Mesenchymal stem cell (in vitro differentiated cells and primary cell): Measurements from ENCODE around the gene APLF.
A peak's percentile ranks its signal among the peaks of the same experiment; 100 is the strongest.
"Not testable (repeated sequence)": the region's sequence is repeated elsewhere in the genome, so short reads cannot be mapped to it uniquely, and the experiment has no call there.

ENCODE experiments used
- DNase-seq: peaks from one replicate; pipeline ENCODE4 v3.0.0-alpha.2; 2013
- H2AFZ ChIP-seq: one replicate; pipeline ENCODE4 v1.6.1; 2013; ENCODE audit warnings: low read depth, mild to moderate bottlenecking, control low read depth, inconsistent platforms, low read length, moderate library complexity
- H2AK5ac ChIP-seq: 2 replicates; pipeline ENCODE4 v1.6.1; 2013; ENCODE audit warnings: low read length, moderate library complexity, mild to moderate bottlenecking, inconsistent platforms; ENCODE audit not compliant: severe bottlenecking
- H2BK120ac ChIP-seq: one replicate; pipeline ENCODE4 v1.6.1; 2013; ENCODE audit warnings: low read depth, mild to moderate bottlenecking, inconsistent platforms, low read length, moderate library complexity
- H2BK12ac ChIP-seq, 2 experiments: one replicate each; pipeline ENCODE4 v1.6.1; 2013; ENCODE audit warnings: inconsistent platforms in 2 of 2, low read length in 2 of 2, mild to moderate bottlenecking in 2 of 2, moderate library complexity in 2 of 2, control low read depth in 1 of 2
- H2BK15ac ChIP-seq: one replicate; pipeline ENCODE4 v1.6.1; 2013; ENCODE audit warnings: mild to moderate bottlenecking, low read depth, inconsistent platforms; ENCODE audit not compliant: poor library complexity, severe bottlenecking
- H2BK5ac ChIP-seq: 2 replicates; pipeline ENCODE4 v1.6.1; 2013; ENCODE audit warnings: low read depth, mild to moderate bottlenecking, low read length, control low read depth, inconsistent platforms; ENCODE audit not compliant: poor library complexity, severe bottlenecking
- H3K14ac ChIP-seq, 2 experiments: one replicate each; pipeline ENCODE4 v1.6.1; 2013; ENCODE audit warnings: inconsistent platforms in 2 of 2, low read length in 2 of 2, control low read depth in 1 of 2, mild to moderate bottlenecking in 1 of 2, moderate library complexity in 1 of 2
- H3K18ac ChIP-seq, 2 experiments: one replicate each; pipeline ENCODE4 v1.6.1; 2013; ENCODE audit warnings: inconsistent platforms in 2 of 2, low read length in 2 of 2, control low read depth in 1 of 2, low read depth in 1 of 2, mild to moderate bottlenecking in 1 of 2
- H3K23ac ChIP-seq, 2 experiments: one replicate each; pipeline ENCODE4 v1.6.1; 2013; ENCODE audit warnings: inconsistent platforms in 2 of 2, low read length in 2 of 2, mild to moderate bottlenecking in 2 of 2, moderate library complexity in 2 of 2, control low read depth in 1 of 2
- H3K27ac ChIP-seq: 2 replicates; pipeline ENCODE4 v1.5.1; 2013; ENCODE audit warnings: mild to moderate bottlenecking, moderate library complexity, low read length, control low read depth, inconsistent platforms; ENCODE audit not compliant: poor library complexity, severe bottlenecking
- H3K27me3 ChIP-seq, 2 experiments: 2 replicates each; pipeline versions ENCODE4 v1.6.1 to v1.7.0; 2013; ENCODE audit warnings: low read length in 2 of 2, mild to moderate bottlenecking in 2 of 2, moderate library complexity in 2 of 2, control low read depth in 1 of 2, inconsistent platforms in 1 of 2; ENCODE audit not compliant: control insufficient read depth in 1 of 2, insufficient read depth in 1 of 2
- H3K36me3 ChIP-seq, 2 experiments: 2 replicates each; pipeline versions ENCODE4 v1.6.1 to v1.7.0; 2013; ENCODE audit warnings: low read length in 2 of 2, control low read depth in 1 of 2, inconsistent platforms in 1 of 2, low read depth in 1 of 2, mild to moderate bottlenecking in 1 of 2; ENCODE audit not compliant: insufficient read depth in 2 of 2, control insufficient read depth in 1 of 2
- H3K4ac ChIP-seq, 2 experiments: one replicate each; pipeline ENCODE4 v1.6.1; 2013; ENCODE audit warnings: inconsistent platforms in 2 of 2, low read length in 2 of 2, mild to moderate bottlenecking in 2 of 2, moderate library complexity in 2 of 2, control low read depth in 1 of 2, low read depth in 1 of 2
- H3K4me1 ChIP-seq: 2 replicates; pipeline ENCODE4 v1.6.1; 2013; ENCODE audit warnings: low read depth, low read length, control low read depth; ENCODE audit not compliant: control insufficient read depth, insufficient read depth
- H3K4me2 ChIP-seq: 2 replicates; pipeline ENCODE4 v1.6.1; 2013; ENCODE audit warnings: low read length, mild to moderate bottlenecking, inconsistent platforms; ENCODE audit not compliant: poor library complexity, severe bottlenecking
- H3K4me3 ChIP-seq, 2 experiments: 2 replicates each; pipeline versions ENCODE4 v1.5.1 to v1.7.0; 2013; ENCODE audit warnings: low read length in 2 of 2, mild to moderate bottlenecking in 2 of 2, control low read depth in 1 of 2, low read depth in 1 of 2; ENCODE audit not compliant: insufficient read depth in 1 of 2
- H3K79me1 ChIP-seq: replicated peaks from 2 replicates; pipeline ENCODE4 v1.6.1; 2013; ENCODE audit warnings: mild to moderate bottlenecking, control low read depth, low read length, inconsistent platforms; ENCODE audit not compliant: poor library complexity, severe bottlenecking
- H3K9ac ChIP-seq: 2 replicates; pipeline ENCODE4 v1.7.0; 2013; ENCODE audit warnings: mild to moderate bottlenecking, low read length, moderate library complexity
- H3K9me3 ChIP-seq: 2 replicates; pipeline ENCODE4 v1.7.0; 2013; ENCODE audit warnings: mild to moderate bottlenecking, low read length; ENCODE audit not compliant: control insufficient read depth
- H4K8ac ChIP-seq: one replicate; pipeline ENCODE4 v1.6.1; 2013; ENCODE audit warnings: inconsistent platforms, mild to moderate bottlenecking, low read length, moderate library complexity
- H4K91ac ChIP-seq: one replicate; pipeline ENCODE4 v1.6.1; 2013; ENCODE audit warnings: mild to moderate bottlenecking, low read length, inconsistent platforms
- WGBS: methylation state at CpG from one replicate; pipeline ENCODE4 v1.1.7; 2013; ENCODE audit warnings: mixed read lengths; 5-methylcytosine and 5-hydroxymethylcytosine counted together

The APLF gene

GRCh38 chr2:68553098-68553497, 85.7 kb downstream of the APLF start:
- Histone ChIP-seq H4K91ac (no peak overlapping the region), H3K79me1 (no peaks in the 10 kb centered on the region), H2AK5ac (no peak overlapping the region), H3K18ac (no peak overlapping the region), H3K9ac (no peak overlapping the region), H3K4me1 (no peaks in the 10 kb centered on the region), H2BK15ac (no peak overlapping the region), H3K36me3 (no peaks in the 10 kb centered on the region), H4K8ac (no peak overlapping the region), H3K27ac (no peak overlapping the region), H2AFZ (no peak overlapping the region), H3K9me3 (no peaks in the 10 kb centered on the region), H2BK5ac (no peak overlapping the region), H2BK120ac (no peak overlapping the region), H2BK12ac (no peak overlapping the region), H3K14ac (no peak overlapping the region), H3K4me3 (no peak overlapping the region), H3K4me2 (no peak overlapping the region), H3K27me3 (no peaks in the 10 kb centered on the region), H3K23ac (no peak overlapping the region), H3K4ac (no peak overlapping the region)
- DNase-seq = no peak
- WGBS = no CpG with 5 or more reads among the region's 1 CpG

- not testable (repeated sequence) for H3K9ac ChIP-seq, H2BK12ac ChIP-seq, H3K4me3 ChIP-seq, H2BK120ac ChIP-seq, H4K91ac ChIP-seq, H3K4ac ChIP-seq, H3K79me1 ChIP-seq, H3K14ac ChIP-seq, H3K36me3 ChIP-seq, H3K4me2 ChIP-seq, H4K8ac ChIP-seq, H2BK15ac ChIP-seq, H2BK5ac ChIP-seq, H3K27me3 ChIP-seq, H3K18ac ChIP-seq, H3K27ac ChIP-seq, H2AK5ac ChIP-seq, H3K4me1 ChIP-seq, H3K9me3 ChIP-seq, H3K23ac ChIP-seq, DNase-seq, H2AFZ ChIP-seq
- 98% methylated on average over 4 of the region's 5 CpGs for WGBS
These were observed 88.2 kb downstream of the APLF start for GRCh38 chr2:68555425-68556206.

- Histone ChIP-seq H2BK120ac (no peak overlapping the region), H3K14ac (no peak overlapping the region), H2AK5ac (no peak overlapping the region), H2BK15ac (no peak overlapping the region), H2BK5ac (no peak overlapping the region), H2BK12ac (no peak overlapping the region), H3K4ac (no peak overlapping the region), H3K9ac (no peak overlapping the region), H3K18ac (no peak overlapping the region), H4K8ac (no peak overlapping the region), H3K23ac (no peak overlapping the region), H3K9me3 (no peaks in the 10 kb centered on the region), H3K36me3 (no peaks in the 10 kb centered on the region), H3K4me3 (no peak overlapping the region), H3K27ac (no peak overlapping the region), H3K27me3 (no peaks in the 10 kb centered on the region), H4K91ac (no peak overlapping the region), H3K79me1 (no peaks in the 10 kb centered on the region), H3K4me2 (no peak overlapping the region), H2AFZ (no peak overlapping the region), H3K4me1 (no peaks in the 10 kb centered on the region)
- DNase-seq = peak; percentile 52
These were observed 89.0 kb downstream of the APLF start for GRCh38 chr2:68556381-68556780.

- H3K4me2 ChIP-seq = no peak overlapping the region
- H2BK15ac ChIP-seq = no peak overlapping the region
- H3K9ac ChIP-seq = no peak overlapping the region
- no peak overlapping the region for H3K27ac ChIP-seq
- no peaks in the 10 kb centered on the region for H3K9me3 ChIP-seq
- no peak overlapping the region for H2BK5ac ChIP-seq
- no peak overlapping the region for H2BK12ac ChIP-seq
- H3K14ac ChIP-seq = no peak overlapping the region
- WGBS = no CpG with 5 or more reads among the region's 4 CpGs
- H2AFZ ChIP-seq = no peak overlapping the region
- H2BK120ac ChIP-seq = no peak overlapping the region
- H3K23ac ChIP-seq = no peak overlapping the region
- H2AK5ac ChIP-seq = no peak overlapping the region
- no peak for DNase-seq
- H4K8ac ChIP-seq = no peak overlapping the region
- no peaks in the 10 kb centered on the region for H3K36me3 ChIP-seq
- H3K27me3 ChIP-seq = no peaks in the 10 kb centered on the region
- H4K91ac ChIP-seq = no peak overlapping the region
- H3K79me1 ChIP-seq = no peaks in the 10 kb centered on the region
- no peak overlapping the region for H3K4ac ChIP-seq
- H3K4me1 ChIP-seq = no peaks in the 10 kb centered on the region
- no peak overlapping the region for H3K18ac ChIP-seq
- no peak overlapping the region for H3K4me3 ChIP-seq
These were observed 91.2 kb downstream of the APLF start for GRCh38 chr2:68558576-68558975.
